Dedifferentiated amniotic fluid mesenchymal stem cell (primary cell): Measurements from ENCODE around the gene ENAH.
"Not testable (repeated sequence)": the region's sequence is repeated elsewhere in the genome, so short reads cannot be mapped to it uniquely, and the experiment has no call there.

Experiments
- DNase-seq: peaks from one replicate; pipeline ENCODE4 v3.0.0-alpha.2; 2016; ENCODE audit errors: extremely low spot score

The ENAH gene

DNA sequence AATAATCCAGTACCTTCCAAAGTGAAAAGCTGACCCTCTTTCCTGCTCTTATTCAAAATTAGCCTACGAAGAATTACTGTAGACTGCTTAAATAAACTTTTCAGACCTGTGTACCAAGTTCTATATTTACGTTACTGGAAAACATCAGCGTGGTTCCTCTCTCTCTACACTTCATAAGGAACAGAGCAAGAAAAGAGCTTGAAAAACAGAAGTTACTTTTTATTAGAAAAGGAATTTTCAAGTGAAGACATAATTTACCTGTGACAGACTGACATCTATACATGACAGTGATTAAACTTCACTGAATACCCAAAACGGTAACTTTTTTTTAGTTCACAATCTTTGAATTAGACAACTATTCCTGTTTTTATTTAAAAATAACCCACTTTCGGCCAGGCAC, 2.7 kb downstream of the ENAH start:
- DNase-seq: no peak

DNA sequence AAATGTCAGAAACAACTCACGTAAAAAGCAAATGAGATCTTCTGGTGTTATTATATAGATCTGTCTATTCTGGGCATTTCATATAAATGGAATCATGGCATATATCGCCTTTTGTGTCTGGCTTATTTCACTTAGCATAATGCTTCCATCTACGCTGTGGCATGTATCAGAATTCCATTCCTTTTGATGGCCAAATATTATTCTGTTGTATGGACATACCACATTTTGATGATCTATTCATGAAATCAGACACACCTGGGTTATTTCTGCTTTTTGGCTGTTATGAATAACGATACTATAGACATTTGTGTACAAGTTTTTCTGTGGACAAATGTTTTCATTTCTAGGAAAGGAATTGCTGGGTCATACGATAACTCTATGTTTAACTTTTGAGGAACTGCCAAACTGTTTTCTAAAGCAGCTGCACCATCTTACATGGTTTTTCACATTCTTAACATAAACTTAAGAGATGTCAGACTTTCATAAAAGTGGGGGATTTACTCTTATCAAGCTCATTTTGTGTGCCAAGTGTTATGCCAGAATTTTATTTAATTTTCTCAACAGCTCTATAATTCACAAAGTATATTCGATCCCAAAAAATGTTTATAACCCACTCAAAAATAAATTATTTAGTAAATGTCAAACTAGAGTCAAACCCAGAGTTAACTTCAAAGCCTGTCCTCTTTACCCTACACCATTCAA, 7.6 kb downstream of the ENAH start:
- no peak for DNase-seq

DNA sequence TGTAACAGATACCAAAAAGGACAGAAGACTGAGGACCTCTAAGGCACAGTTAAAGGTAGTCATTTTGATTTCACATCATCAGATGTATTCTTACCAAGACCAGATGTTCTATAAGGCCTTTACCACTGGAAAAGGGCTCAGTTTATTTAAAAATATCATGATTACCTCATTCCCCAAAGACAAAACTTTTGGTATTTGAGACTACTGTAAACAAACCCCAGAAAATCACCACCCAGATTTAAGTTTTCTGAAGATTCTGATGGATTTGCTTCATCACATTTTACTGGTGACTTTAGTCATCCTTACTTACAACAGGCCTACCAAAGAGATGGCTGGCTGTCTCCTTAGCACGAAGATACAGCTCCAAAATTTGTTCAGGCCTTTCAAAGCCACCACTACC, 8.3 kb downstream of the ENAH start:
- DNase-seq: peak; percentile 46

DNA sequence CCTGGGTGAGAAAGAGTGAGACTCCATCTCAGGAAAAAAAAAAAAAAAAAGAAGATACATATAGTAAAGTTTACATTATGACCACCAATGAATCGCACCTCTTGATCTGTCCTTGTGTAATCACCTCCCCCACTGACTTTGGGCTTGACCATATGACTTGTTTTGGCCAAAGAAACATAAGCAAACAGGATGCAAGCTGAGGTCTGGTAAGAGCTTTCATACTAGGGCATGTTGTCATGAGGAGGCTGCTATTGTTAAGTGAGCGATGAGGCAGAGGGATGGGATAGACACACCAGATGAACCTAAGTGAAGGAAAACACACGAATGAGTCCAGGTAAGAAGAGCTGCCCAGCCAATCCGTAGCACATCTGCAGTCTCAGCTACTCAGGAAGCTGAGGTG, 10.7 kb downstream of the ENAH start:
- DNase-seq: no peak

DNA sequence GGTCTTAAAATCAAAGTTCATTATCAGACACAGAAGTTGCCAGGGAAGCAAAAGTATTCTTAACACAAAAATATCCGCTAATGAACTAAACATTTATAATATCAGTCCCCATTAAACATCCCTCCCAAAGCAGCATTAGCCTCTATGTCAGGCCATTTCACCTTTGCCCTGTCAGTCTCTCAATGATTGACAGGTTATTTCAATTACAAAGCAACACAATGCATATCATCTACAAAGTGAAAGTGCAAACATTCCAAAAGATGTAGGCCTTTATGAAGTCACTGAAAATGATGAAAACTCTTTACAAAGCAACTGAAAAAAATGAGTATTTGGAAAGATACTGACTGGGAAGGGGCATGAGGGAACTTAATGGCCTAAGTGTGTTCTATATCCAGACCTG, 14.1 kb downstream of the ENAH start:
- DNase-seq: no peak

DNA sequence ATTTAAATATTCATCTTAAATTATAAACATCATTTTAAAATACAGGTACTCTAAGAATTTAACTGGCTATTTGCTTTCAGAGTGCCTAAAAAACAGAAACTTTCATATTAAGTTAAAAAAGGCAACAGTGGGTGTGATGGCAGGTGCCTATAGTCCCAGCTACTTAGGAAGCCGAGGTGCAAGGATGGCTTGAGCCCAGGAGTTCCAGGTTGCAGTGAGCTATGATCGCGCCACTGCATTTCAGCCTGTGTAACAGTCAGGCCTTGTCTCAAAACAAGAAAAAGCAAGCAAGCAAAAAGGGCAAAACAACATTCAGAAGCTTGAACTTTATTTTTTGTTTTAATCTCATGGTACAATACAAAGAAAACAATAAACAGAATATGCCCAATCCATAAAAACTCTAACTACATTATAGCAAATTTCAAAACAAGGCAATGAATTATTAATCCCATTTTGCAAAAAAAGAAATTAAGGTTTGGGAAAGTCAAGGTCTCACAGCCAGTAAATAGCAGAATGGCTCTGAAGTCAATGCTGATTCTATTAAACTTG, 15.2 kb downstream of the ENAH start:
- no peak for DNase-seq

DNA sequence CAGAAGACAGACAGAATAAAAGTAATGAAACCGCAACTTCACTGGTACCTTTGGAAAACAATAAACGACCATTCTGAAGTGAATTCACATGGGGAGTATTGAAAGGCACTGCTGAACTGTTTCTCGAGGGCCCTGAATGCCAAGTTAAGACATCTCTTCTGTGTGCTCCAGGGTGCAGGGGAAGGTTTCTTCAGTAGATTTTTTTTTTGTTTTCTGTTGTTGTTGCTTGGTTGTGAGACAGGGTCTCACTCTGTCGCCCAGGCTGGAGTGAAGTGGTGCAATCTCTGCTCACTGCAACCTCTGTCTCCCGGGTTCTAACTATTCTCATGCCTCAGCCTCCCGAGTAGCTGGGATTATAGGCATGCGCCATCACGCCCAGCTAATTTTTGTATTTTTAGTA, 15.9 kb downstream of the ENAH start:
- not testable (repeated sequence) for DNase-seq

DNA sequence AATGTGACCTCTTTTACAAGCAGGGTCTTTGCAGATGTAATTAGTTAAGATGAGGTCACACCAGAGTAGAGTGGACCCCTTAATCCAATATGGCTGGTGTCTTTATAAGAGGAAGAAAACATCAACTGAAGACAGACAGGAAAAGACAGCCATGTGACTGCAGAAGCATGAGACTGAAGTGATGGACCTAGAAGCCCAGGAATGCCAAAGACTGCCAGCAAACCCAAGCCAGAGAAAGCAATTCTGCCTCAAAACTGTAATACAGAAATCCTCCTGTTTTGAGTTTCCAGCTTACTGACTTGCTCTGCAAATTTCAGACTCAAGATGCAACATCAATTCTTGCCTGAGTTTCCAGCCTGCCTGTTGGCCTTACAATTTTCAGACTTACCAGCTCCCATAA, 17.3 kb downstream of the ENAH start:
- DNase-seq: peak; percentile 66

DNA sequence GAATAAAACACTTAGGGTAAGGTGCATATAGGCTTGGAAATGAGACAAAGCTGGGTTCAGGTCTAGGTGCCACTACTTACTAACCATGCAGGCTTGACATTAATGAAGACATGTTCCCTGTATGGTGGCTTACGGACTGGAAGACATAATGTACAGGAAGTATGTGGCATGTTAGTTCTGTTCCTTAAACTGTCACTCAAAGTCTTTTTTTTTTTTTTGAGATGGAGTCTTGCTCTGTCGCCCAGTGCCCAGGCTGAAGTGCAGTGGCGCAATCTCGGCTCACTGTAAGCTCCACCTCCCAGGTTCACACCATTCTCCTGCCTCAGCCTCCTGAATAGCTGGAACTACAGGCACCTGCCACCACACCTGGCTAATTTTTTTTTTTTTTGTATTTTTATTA, 20.1 kb downstream of the ENAH start:
- not testable (repeated sequence) for DNase-seq

DNA sequence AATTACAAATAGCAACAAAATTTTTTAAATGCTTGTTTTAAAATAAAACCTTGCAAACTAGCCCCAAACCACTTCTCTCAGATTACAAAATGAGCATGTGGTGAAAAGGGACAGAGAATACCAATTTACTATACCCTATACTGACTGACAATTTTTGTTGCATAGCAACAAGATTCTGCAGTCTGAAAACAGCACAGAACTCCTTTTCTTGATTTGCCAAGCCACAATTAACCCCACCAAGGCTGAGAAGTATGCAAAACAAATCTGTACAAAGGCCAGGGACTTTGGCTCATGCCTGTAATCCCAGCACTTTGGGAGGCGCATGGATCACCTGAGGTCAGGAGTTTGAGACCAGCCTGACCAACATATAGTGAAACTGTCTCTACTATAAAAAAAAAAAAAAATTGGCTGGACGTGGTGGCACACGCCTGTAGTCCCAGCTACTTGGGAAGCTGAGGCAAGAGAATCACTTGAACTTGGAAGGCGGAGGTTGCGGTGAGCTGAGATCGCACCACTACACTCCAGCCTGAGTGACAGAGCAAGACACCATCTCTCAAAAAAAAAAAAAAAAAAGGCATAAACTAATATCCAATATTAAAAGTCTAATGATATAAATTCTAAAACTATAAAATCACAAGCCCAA, 21.8 kb downstream of the ENAH start:
- no peak for DNase-seq

DNA sequence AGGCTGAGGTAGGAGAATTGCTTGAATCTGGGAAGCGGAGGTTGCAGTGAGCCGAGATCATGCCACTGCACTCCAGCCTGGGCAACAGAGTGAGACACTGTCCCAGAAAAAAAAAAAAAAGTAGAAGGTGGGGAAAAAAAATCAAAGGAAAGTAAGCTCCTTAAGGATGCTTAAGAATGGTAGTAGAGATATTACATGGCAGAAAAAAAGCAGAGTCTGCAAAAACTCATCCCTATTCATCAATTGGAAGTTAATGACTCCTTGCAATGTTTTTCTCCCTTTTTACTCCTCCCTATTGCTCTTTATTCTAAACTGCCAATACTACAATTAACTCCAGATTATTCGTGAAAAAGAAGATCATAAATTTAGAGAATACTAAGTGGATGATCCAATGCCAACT, 23.4 kb downstream of the ENAH start:
- DNase-seq: no peak

DNA sequence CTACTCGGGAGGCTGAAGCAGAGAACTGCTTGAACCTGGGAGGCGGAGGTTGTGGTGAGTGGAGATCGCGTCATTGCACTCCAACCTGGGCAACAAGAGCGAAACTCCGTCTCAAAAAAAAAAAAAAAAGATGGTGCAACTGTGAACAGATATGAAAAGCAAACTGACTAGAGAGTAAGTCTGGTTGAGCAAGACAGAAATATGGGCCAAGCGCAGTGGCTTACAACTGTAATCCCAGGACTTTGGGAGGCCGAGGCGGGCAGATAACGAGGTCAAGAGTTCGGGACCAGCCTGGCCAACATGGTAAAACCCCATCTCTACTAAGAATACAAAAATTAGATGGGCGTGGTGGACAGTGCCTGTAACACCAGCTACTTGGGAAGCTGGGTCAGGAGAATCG, 24.1 kb downstream of the ENAH start:
- DNase-seq: not testable (repeated sequence)

DNA sequence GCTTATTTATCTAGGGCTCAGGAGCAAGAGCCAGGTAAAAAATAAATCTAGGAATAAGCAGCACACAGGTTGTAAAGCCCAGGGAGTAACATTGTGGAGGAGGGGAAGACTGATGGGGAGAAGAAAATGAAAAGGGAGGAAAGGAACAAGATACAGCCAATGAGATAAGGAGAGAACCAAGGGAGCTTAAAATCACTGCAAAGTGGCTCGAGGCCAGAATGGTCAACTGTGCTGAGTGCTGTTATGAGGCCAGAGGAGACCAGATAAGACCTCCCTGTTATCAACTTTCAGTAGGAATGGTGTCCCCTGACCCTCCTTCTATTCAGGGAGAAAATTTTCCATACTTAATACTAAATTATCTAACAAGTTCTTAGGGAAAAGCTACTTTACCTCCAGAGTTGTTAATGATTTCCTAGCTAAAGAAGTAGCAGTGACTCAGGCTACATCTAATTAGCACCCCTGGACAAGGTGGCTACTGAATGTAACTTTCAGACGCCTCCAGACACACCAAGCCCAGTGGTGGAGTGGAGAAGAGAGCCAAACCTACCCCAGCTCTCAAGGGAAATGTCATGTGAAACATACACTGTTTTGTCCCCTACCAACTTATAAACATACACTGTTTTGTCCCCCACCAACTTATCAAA, 25.5 kb downstream of the ENAH start:
- DNase-seq: no peak

DNA sequence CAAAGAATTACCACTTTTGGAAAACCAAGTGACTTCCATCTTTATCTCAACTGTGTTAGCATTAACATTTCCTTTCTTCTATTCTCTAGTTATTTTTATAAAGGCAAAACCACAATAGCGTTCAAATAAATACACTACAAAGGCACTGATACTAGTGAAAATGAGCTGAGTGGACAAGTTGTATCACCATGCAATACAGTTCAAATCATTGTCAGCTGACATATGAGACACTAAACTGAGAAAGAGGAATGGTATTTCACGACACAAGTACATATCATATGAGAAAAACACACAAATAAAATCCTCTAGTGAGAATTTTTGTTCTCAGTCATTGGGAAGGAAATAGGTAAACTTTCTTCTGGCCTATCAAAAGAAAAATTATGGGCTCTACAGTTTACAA, 26.2 kb downstream of the ENAH start:
- DNase-seq: no peak

DNA sequence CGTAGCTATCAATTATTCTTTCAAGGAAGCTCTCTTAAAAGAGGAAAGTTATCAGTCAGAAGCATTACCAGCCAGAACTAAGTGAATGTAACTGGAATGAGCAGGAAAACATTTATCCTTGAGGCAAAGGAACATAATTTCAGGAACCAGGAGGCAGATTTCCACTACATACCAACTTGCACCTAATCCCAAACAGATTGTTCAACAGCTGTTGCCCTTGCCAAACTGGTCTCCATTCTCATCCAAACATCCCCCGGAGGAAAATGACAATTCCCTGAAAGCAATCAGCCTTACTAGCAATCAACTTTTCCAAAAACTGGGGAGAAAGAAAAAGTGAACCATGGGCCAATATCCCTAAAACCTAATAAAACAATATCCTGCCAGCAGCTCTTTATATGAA, 35.0 kb downstream of the ENAH start:
- no peak for DNase-seq

DNA sequence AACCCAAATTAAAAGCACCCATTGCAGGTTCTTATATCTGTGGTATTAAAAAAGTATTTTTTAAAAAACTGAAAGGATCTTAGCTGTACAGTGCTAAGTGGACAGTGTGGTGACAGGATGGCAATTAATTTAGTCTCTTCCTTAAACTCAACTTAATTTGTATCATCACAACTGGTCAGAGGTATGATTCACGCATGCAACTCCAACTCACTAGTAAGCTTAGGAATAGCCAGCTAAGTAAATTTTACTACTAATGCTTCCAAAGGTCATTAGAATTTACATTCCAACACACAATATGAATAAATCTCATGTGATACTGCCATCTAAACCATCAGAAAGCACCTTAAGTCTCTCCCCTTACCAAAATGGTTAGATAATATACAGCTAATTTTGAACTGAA, 35.4 kb downstream of the ENAH start:
- no peak for DNase-seq

DNA sequence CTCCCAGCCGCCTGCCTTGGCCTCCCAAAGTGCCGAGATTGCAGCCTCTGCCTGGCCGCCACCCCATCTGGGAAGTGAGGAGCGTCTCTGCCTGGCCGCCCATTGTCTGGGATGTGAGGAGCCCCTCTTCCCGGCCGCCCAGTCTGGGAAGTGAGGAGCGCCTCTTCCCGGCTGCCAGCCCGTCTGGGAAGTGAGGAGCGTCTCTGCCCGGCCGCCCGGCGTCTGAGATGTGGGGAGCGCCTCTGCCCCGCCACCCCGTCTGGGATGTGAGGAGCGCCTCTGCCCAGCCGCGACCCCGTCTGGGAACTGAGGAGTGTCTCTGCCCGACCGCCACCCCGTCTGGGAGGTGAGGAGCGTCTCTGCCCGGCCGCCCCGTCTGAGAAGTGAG, 37.5 kb downstream of the ENAH start:
- not testable (repeated sequence) for DNase-seq

DNA sequence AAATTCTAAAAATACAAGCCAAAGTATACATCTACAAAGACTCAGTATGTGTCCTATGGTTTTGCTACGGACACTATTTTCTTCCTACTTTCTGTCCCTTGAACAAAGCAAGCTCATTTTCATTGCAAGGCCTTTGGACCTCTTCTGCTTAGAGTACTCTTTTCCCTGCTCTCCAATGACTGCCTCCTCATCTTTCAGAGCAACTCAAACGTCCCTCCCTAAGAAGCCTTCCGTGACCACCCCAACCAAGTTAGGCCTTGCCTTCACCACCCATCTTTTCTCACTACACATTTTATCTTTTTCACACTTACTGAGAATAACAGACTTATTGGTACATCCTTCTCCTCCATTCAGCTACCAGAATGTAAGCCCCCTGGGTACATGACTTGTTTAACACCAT, 39.9 kb downstream of the ENAH start:
- no peak for DNase-seq

DNA sequence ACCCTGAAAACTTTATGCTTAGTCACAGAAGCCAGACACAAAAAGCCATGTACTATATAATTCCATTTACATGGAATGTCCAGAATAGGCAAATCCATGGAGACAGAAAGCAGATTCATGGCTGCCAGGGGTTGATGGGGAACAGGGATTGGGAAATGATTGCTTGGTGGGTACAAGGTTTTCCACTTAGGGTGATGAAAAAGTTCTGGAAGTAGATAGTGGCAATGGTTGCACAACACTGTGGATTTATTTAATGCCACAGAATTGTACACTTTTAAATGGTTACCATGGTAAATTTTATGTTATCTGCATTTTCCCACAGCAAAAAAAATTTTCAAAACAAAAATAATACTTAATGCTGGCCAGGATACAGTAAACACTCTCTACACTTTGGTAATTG, 40.6 kb downstream of the ENAH start:
- DNase-seq: no peak

DNA sequence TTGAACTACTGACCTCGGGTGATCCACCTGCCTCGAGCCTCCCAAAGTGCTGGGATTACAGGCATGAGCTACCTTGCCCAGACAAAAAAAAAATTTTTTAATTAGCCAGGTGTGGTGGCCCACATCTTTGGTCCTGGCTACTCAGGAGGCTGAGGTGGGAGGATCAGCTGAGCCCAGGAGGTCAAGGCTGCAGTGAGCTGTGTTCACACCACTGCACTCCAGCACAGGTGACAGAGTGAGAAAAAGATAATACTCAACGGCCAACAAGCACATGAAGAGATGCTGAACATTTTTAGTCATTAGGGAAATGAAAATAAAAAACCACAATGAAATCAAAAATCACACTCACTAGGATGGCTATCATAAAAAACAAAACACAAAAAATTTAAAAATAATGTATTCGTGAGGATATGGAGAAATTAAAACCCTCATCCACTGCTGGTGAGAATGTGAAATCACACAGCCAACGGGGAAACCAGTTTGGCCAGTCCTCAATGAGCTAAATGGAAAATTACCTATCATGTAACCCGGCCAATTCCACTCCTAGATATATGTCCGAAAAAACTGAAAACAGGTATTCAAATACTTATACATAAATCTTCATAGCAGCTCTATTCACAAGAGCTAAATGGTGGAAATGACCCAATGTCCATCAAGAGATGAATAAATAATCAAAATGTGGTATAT, 41.2 kb downstream of the ENAH start:
- no peak for DNase-seq

DNA sequence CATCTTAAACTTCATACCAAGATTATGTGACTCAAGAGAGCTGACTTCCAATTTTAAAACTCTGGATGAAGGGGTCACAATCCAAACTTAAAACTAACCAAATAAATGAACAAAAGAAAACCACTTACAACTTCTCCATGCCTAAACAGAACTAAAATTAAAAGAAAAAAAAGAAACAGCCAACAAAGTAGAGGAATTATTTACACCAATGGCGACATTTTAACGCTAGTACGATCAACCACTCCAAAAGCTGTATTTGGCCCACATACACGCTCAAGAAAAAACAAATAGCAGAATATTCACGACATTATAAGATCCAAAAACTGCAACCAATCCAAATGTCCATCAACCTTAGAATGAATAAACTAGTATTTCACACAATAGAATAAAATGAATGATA, 42.4 kb downstream of the ENAH start:
- DNase-seq: no peak

DNA sequence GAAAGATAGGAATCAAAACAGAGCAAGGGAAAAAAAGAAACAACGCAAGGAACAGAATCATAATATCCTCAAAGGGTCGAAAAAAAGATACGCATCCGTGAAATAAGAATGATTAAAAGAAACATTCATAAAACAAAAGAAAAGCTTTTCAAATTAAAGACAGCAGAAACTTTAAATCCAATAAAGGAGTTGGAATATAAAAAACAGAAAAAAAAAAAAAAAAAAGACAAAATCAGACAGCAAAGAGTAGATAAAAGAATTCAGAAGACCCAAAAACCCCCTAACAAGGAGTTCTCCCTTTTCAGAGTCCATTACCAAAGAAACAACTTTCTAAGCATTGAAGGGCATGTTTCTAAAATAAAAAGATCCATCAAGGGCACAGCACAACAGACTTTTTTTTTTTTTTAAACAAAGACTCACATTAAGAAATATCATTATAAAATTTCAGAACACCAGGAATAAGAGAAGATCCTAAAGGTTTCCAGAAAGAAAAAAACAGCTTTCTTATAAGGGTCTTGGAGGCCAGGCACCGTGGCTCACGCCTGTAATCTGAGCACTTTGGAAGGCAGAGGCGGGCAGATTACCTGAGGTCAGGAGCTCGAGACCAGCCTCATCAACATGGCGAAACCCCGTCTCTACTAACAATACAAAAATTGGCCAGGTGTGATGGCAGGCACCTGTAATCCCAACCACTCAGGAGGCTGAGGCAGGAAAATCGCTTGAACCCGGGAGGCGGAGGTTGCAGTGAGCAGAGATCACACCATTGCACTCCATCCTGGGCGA, 44.7 kb downstream of the ENAH start:
- no peak for DNase-seq
